H1 (cell line): ENCODE measurements around the gene ZDHHC5. TPM values are rescaled to one million over a fixed set of nuclear protein-coding genes. Genes with fewer than 3 reads are reported as not detected.

Source experiments
- BCL11A ChIP-seq, 2 experiments: IDR thresholded peaks; one replicate each; pipeline ENCODE4 v1.6.1; 2011; ENCODE audit warnings: low read depth in 2 of 2, low read length in 2 of 2, mild to moderate bottlenecking in 2 of 2
- CREB1 ChIP-seq: IDR thresholded peaks from 2 replicates; pipeline ENCODE4 v1.6.1; 2012; ENCODE audit warnings: inconsistent platforms
- JUN ChIP-seq: IDR thresholded peaks from 2 replicates; pipeline ENCODE4 v1.6.1; 2011; ENCODE audit warnings: low read depth, mild to moderate bottlenecking, improper control_type of control experiment, low read length
- KDM1A ChIP-seq: fragments of 200-600, 300-600 bp; sonication (generic); IDR thresholded peaks from 2 replicates; pipeline ENCODE4 v1.7.1; 2016; ENCODE audit warnings: mild to moderate bottlenecking, low read length, borderline replicate concordance
- NRF1 ChIP-seq: IDR thresholded peaks from 2 replicates; pipeline ENCODE4 v1.6.1; 2011; ENCODE audit warnings: mild to moderate bottlenecking, low read depth, low read length, improper control_type of control experiment
- POLR2A ChIP-seq, 2 experiments: IDR thresholded peaks; 1 replicate in 1 of 2; 2 replicates in 1 of 2; pipeline ENCODE4 v1.6.1; 2011; ENCODE audit warnings: low read depth in 2 of 2, low read length in 2 of 2, mild to moderate bottlenecking in 2 of 2; ENCODE audit errors: control extremely low read depth in 1 of 2
- SIX5 ChIP-seq: IDR thresholded peaks from 2 replicates; pipeline ENCODE4 v1.6.1; 2011; ENCODE audit warnings: mild to moderate bottlenecking, low read depth, low read length
- SRF ChIP-seq: IDR thresholded peaks from 2 replicates; pipeline ENCODE4 v1.6.1; 2011; ENCODE audit warnings: mild to moderate bottlenecking, low read depth, low read length, moderate library complexity
- TEAD4 ChIP-seq: IDR thresholded peaks from 2 replicates; pipeline ENCODE4 v1.6.1; 2012; ENCODE audit warnings: low read depth, low read length, inconsistent platforms, mixed read lengths
- YY1 ChIP-seq: IDR thresholded peaks from 2 replicates; pipeline ENCODE4 v1.6.1; 2011; ENCODE audit warnings: low read depth, mild to moderate bottlenecking, low read length
- polyA plus RNA-seq, 7 experiments: library from polyadenylated mRNA; depleted of rRNA in 3 of 7; stranded (reverse) in 5 of 7; unstranded in 2 of 7; fragments of >200 nt in 5 of 7; fragments of 200-250 nt in 2 of 7; gene quantifications; 1 replicate in 5 of 7; 2 replicates in 1 of 7; 4 replicates in 1 of 7; pipeline versions ENCODE4 v1.2.1 to v1.2.3, GENCODE V29; 2011 to 2013; ENCODE audit warnings: missing spikeins in 2 of 7, mixed read lengths in 2 of 7
- total RNA-seq: library from RNA; stranded (reverse); fragmentation: NEBNext Ultra II Directional; extraction: Animal tissue kit (Norgen Biotek cat#: 25700); gene quantifications from 2 replicates; pipeline ENCODE4 v1.2.1, GENCODE V29; 2021
- TF ChIP-seq, protein P1 (sequence below): fragments of 300-600 bp; sonication (generic); IDR thresholded peaks from 2 replicates; pipeline ENCODE4 v1.7.1; 2012; ENCODE audit warnings: low read length, moderate library complexity, mild to moderate bottlenecking, inconsistent platforms; ENCODE audit not compliant: insufficient replicate concordance

ZDHHC5 gene
- total and polyA plus RNA-seq, 2 of the 8 experiments (the other 6 are each of a cell fraction or from before 2014, with no cell fraction given), result 40.0 to 56.3 TPM

GRCh38 chr11:57741132-57742086 is 73.5 kb downstream of the ZDHHC5 start, which contains the start of gene SELENOH (continued):
- TF ChIP-seq BCL11A (IDR thresholded peaks at IDR 0.05; ENCODE audit: low read depth in 2 of 2, low read length in 2 of 2) (no peak), TEAD4 (peak; percentile 23; the same call in 1 of the 2 replicates), NRF1 (no peak), JUN (no peak), YY1 (peak; percentile 88), POLR2A (IDR thresholded peaks at IDR 0.05; ENCODE audit: control extremely low read depth in 1 of 2, low read depth in 2 of 2, low read length in 2 of 2) (peak; percentile 88 to 98), SIX5 (peak; percentile 61), CREB1 (peak; percentile 74), KDM1A (no peak), SRF (peak; percentile 58; the same call in 1 of the 2 replicates)
- TF ChIP-seq, protein P1, sequence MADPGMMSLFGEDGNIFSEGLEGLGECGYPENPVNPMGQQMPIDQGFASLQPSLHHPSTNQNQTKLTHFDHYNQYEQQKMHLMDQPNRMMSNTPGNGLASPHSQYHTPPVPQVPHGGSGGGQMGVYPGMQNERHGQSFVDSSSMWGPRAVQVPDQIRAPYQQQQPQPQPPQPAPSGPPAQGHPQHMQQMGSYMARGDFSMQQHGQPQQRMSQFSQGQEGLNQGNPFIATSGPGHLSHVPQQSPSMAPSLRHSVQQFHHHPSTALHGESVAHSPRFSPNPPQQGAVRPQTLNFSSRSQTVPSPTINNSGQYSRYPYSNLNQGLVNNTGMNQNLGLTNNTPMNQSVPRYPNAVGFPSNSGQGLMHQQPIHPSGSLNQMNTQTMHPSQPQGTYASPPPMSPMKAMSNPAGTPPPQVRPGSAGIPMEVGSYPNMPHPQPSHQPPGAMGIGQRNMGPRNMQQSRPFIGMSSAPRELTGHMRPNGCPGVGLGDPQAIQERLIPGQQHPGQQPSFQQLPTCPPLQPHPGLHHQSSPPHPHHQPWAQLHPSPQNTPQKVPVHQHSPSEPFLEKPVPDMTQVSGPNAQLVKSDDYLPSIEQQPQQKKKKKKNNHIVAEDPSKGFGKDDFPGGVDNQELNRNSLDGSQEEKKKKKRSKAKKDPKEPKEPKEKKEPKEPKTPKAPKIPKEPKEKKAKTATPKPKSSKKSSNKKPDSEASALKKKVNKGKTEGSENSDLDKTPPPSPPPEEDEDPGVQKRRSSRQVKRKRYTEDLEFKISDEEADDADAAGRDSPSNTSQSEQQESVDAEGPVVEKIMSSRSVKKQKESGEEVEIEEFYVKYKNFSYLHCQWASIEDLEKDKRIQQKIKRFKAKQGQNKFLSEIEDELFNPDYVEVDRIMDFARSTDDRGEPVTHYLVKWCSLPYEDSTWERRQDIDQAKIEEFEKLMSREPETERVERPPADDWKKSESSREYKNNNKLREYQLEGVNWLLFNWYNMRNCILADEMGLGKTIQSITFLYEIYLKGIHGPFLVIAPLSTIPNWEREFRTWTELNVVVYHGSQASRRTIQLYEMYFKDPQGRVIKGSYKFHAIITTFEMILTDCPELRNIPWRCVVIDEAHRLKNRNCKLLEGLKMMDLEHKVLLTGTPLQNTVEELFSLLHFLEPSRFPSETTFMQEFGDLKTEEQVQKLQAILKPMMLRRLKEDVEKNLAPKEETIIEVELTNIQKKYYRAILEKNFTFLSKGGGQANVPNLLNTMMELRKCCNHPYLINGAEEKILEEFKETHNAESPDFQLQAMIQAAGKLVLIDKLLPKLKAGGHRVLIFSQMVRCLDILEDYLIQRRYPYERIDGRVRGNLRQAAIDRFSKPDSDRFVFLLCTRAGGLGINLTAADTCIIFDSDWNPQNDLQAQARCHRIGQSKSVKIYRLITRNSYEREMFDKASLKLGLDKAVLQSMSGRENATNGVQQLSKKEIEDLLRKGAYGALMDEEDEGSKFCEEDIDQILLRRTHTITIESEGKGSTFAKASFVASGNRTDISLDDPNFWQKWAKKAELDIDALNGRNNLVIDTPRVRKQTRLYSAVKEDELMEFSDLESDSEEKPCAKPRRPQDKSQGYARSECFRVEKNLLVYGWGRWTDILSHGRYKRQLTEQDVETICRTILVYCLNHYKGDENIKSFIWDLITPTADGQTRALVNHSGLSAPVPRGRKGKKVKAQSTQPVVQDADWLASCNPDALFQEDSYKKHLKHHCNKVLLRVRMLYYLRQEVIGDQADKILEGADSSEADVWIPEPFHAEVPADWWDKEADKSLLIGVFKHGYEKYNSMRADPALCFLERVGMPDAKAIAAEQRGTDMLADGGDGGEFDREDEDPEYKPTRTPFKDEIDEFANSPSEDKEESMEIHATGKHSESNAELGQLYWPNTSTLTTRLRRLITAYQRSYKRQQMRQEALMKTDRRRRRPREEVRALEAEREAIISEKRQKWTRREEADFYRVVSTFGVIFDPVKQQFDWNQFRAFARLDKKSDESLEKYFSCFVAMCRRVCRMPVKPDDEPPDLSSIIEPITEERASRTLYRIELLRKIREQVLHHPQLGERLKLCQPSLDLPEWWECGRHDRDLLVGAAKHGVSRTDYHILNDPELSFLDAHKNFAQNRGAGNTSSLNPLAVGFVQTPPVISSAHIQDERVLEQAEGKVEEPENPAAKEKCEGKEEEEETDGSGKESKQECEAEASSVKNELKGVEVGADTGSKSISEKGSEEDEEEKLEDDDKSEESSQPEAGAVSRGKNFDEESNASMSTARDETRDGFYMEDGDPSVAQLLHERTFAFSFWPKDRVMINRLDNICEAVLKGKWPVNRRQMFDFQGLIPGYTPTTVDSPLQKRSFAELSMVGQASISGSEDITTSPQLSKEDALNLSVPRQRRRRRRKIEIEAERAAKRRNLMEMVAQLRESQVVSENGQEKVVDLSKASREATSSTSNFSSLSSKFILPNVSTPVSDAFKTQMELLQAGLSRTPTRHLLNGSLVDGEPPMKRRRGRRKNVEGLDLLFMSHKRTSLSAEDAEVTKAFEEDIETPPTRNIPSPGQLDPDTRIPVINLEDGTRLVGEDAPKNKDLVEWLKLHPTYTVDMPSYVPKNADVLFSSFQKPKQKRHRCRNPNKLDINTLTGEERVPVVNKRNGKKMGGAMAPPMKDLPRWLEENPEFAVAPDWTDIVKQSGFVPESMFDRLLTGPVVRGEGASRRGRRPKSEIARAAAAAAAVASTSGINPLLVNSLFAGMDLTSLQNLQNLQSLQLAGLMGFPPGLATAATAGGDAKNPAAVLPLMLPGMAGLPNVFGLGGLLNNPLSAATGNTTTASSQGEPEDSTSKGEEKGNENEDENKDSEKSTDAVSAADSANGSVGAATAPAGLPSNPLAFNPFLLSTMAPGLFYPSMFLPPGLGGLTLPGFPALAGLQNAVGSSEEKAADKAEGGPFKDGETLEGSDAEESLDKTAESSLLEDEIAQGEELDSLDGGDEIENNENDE, result peak; percentile 19
